ENCODE data around the gene PLSCR4. TPM values are rescaled to one million over a fixed set of nuclear protein-coding genes. Genes with fewer than 3 reads are reported as not detected.

The PLSCR4 gene
- total and polyA plus RNA-seq, 7 experiments from 2014 or later = 0.42 TPM; not detected in 6

GRCh38 chr3:146152834-146153233 is 98.1 kb downstream of the PLSCR4 start:
- H3K9me3 ChIP-seq (ENCODE audit: control insufficient read depth in 2 of 3, low read length in 3 of 3) = no peaks in the 10 kb centered on the region
- no peak overlapping the region for H3K4me3 ChIP-seq (ENCODE audit: low read length)
- no peaks in the 10 kb centered on the region for H3K36me3 ChIP-seq (ENCODE audit: control insufficient read depth in 2 of 3, insufficient read depth in 3 of 3, low read length in 3 of 3)
- intact Hi-C loops (cut with micrococcal nuclease) = no loop called here
- ChIA-PET CTCF (no interaction called here), POLR2A (no interaction called here)
- H3K27ac Mint-ChIP-seq = no peak overlapping the region
- H3K27ac ChIP-seq (ENCODE audit: low read depth, low read length) = no peak overlapping the region
- no peak for DNase-seq
- no peaks in the 10 kb centered on the region for H3K9me3 Mint-ChIP-seq
- H3K4me1 ChIP-seq (ENCODE audit: control insufficient read depth in 2 of 2, insufficient read depth in 2 of 2, low read length in 2 of 2) = no peaks in the 10 kb centered on the region
- H3K4me1 Mint-ChIP-seq = no peaks in the 10 kb centered on the region
- H3K27me3 Mint-ChIP-seq = peaks cover 2 to 34% (median 20%) of the 10 kb centered on the region in 5 donors
- no peaks in the 10 kb centered on the region for H3K36me3 Mint-ChIP-seq
- no peak overlapping the region for H3K4me3 Mint-ChIP-seq
- no peaks in the 10 kb centered on the region for H3K27me3 ChIP-seq (ENCODE audit: control insufficient read depth in 2 of 2, insufficient read depth in 2 of 2, low read length in 2 of 2)
- no peak for ATAC-seq

- H3K4me3 ChIP-seq (ENCODE audit: low read length) = no peak overlapping the region
- no peaks in the 10 kb centered on the region for H3K36me3 ChIP-seq (ENCODE audit: control insufficient read depth in 2 of 3, insufficient read depth in 3 of 3, low read length in 3 of 3)
- no peaks in the 10 kb centered on the region for H3K4me1 ChIP-seq (ENCODE audit: control insufficient read depth in 2 of 2, insufficient read depth in 2 of 2, low read length in 2 of 2)
- peaks cover 0 to 27% (median under 1%) of the 10 kb centered on the region in 5 donors for H3K27me3 Mint-ChIP-seq
- no peak overlapping the region for H3K27ac Mint-ChIP-seq
- peaks cover 0 to 3% (median 0%) of the 10 kb centered on the region in 11 donors for H3K9me3 Mint-ChIP-seq
- H3K4me1 Mint-ChIP-seq = no peaks in the 10 kb centered on the region
- no peak for ATAC-seq
- no peaks in the 10 kb centered on the region for H3K36me3 Mint-ChIP-seq
- no peak overlapping the region for H3K4me3 Mint-ChIP-seq
- no peaks in the 10 kb centered on the region for H3K9me3 ChIP-seq (ENCODE audit: control insufficient read depth in 2 of 3, low read length in 3 of 3)
- intact Hi-C loops (cut with micrococcal nuclease) = no loop called here
- POLR2A ChIA-PET = no interaction called here
- H3K27me3 ChIP-seq (ENCODE audit: control insufficient read depth in 2 of 2, insufficient read depth in 2 of 2, low read length in 2 of 2) = no peaks in the 10 kb centered on the region
- no peak overlapping the region for H3K27ac ChIP-seq (ENCODE audit: low read depth, low read length)
- CTCF ChIA-PET = no interaction called here
- DNase-seq = no peak
Observed at GRCh38 chr3:146148468-146148931, 102.4 kb downstream of the PLSCR4 start.

- POLR2A ChIA-PET = no interaction called here
- no peaks in the 10 kb centered on the region for H3K36me3 Mint-ChIP-seq
Observed at GRCh38 chr3:146145642-146146041, 105.3 kb downstream of the PLSCR4 start.

DNA sequence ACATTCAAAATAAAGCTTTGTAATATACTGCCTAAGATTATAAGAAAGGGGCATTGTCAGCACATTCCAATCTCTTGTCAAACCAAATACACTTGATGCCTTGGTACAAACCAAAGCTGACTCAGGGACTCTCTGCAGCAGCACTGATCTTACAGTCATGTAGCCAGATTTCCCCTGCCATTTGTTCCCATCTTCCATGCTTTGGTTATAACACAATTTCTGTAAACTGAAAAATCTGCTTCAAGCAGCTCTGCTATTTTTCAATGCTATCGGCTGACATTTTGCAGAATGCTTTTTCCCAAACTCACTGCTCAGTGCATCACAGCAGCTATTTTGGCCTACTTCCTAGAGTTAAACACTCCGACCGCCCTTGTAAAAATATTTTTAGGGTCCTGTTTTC is 108.1 kb downstream of the PLSCR4 start:
- POLR2A ChIA-PET = no interaction called here
- no peak overlapping the region for H3K4me3 ChIP-seq (ENCODE audit: low read length)
- H3K9me3 ChIP-seq (ENCODE audit: control insufficient read depth in 2 of 3, low read length in 3 of 3) = no peaks in the 10 kb centered on the region
- DNase-seq = no peak
- Mint-ChIP-seq H3K4me1 (no peaks in the 10 kb centered on the region), H3K36me3 (no peaks in the 10 kb centered on the region), H3K4me3 (no peak overlapping the region), H3K27me3 (peaks cover 0 to 11% (median 0%) of the 10 kb centered on the region in 5 donors), H3K27ac (no peak overlapping the region), H3K9me3 (peaks cover 0 to 3% (median 0%) of the 10 kb centered on the region in 11 donors)
- H3K27ac ChIP-seq (ENCODE audit: low read depth, low read length) = no peak overlapping the region
- ATAC-seq = no peak
- H3K4me1 ChIP-seq (ENCODE audit: control insufficient read depth in 2 of 2, insufficient read depth in 2 of 2, low read length in 2 of 2) = no peaks in the 10 kb centered on the region
- CTCF ChIA-PET = no interaction called here
- no peaks in the 10 kb centered on the region for H3K36me3 ChIP-seq (ENCODE audit: control insufficient read depth in 2 of 3, insufficient read depth in 3 of 3, low read length in 3 of 3)
- H3K27me3 ChIP-seq (ENCODE audit: control insufficient read depth in 2 of 2, insufficient read depth in 2 of 2, low read length in 2 of 2) = no peaks in the 10 kb centered on the region
- intact Hi-C loops (cut with micrococcal nuclease) = no loop called here

More at GRCh38 chr3:146145642-146146041, 105.3 kb downstream of the PLSCR4 start:
- H3K27ac Mint-ChIP-seq = no peak overlapping the region
- no peaks in the 10 kb centered on the region for H3K4me1 ChIP-seq (ENCODE audit: control insufficient read depth in 2 of 2, insufficient read depth in 2 of 2, low read length in 2 of 2)
- no peak overlapping the region for H3K27ac ChIP-seq (ENCODE audit: low read depth, low read length)
- no peaks in the 10 kb centered on the region for H3K9me3 ChIP-seq (ENCODE audit: control insufficient read depth in 2 of 3, low read length in 3 of 3)
- no peak overlapping the region for H3K4me3 ChIP-seq (ENCODE audit: low read length)
- H3K9me3 Mint-ChIP-seq = peaks cover 0 to 3% (median 0%) of the 10 kb centered on the region in 11 donors
- no peaks in the 10 kb centered on the region for H3K36me3 ChIP-seq (ENCODE audit: control insufficient read depth in 2 of 3, insufficient read depth in 3 of 3, low read length in 3 of 3)
- CTCF ChIA-PET = no interaction called here
- peaks cover 0 to 19% (median 0%) of the 10 kb centered on the region in 5 donors for H3K27me3 Mint-ChIP-seq
- no peak overlapping the region for H3K4me3 Mint-ChIP-seq
- DNase-seq = no peak
- no peaks in the 10 kb centered on the region for H3K4me1 Mint-ChIP-seq
- ATAC-seq = no peak
- intact Hi-C loops (cut with micrococcal nuclease) = no loop called here
- H3K27me3 ChIP-seq (ENCODE audit: control insufficient read depth in 2 of 2, insufficient read depth in 2 of 2, low read length in 2 of 2) = no peaks in the 10 kb centered on the region

Other genes starting within 250 kb of the PLSCR4 start
- 1 to 10 TPM in 1 of 5 experiments, under 1 TPM in 1, not detected in 3; 0.34 to 1.4 TPM for gene PLOD2, start 89.9 kb downstream of the PLSCR4 start, total RNA-seq
- not detected for gene PLOD2, start 89.9 kb downstream of the PLSCR4 start, polyA plus RNA-seq
- under 1 TPM in 4 of 5 experiments, not detected in 1; 0.44 to 0.89 (median 0.72) TPM for gene PLSCR2, start 218.5 kb upstream of the PLSCR4 start, total RNA-seq
- gene PLSCR2, start 218.5 kb upstream of the PLSCR4 start, polyA plus RNA-seq = under 1 TPM in 1 of 2 donors, not detected in 1; 0.30 TPM

Measured in naive thymus-derived CD4-positive, alpha-beta T cell (primary cell).